GM13977 (cell line): ENCODE results near the gene MIER2.
"Not testable (repeated sequence)": the region's sequence is repeated elsewhere in the genome, so short reads cannot be mapped to it uniquely, and the experiment has no call there.

Experiments
- DNase-seq: peaks from one replicate; pipeline ENCODE4 v3.0.0; 2012; ENCODE audit warnings: low spot score
- CTCF ChIP-seq: IDR thresholded peaks from 2 replicates; pipeline ENCODE4 v1.5.1; 2012; ENCODE audit warnings: mild to moderate bottlenecking, control low read depth; ENCODE audit not compliant: insufficient read depth; ENCODE audit errors: extremely low read depth, missing control alignments
- in situ Hi-C: fragments of 300-500 bp; cut with MboI; formaldehyde crosslinking; loops from one replicate; pipeline ENCODE4 v1.12.0; 2022; ENCODE audit warnings: low sequenced_read_pairs, low pct_unique_long_range_greater_than_20kb, mixed read lengths, inconsistent platforms; ENCODE audit not compliant: unreplicated experiment

MIER2 gene

GRCh38 chr19:279231-279630 lies 65.4 kb downstream of the MIER2 start:
- in situ Hi-C loops = no loop called here
- DNase-seq = no peak
- no peak for TF ChIP-seq CTCF

GRCh38 chr19:277581-278165 lies 66.9 kb downstream of the MIER2 start:
- TF ChIP-seq CTCF = no peak
- DNase-seq = peak; percentile 6
- in situ Hi-C loops = no loop called here

GRCh38 chr19:277131-277530 lies 67.5 kb downstream of the MIER2 start:
- in situ Hi-C loops = no loop called here
- DNase-seq = peak; percentile 2
- no peak for TF ChIP-seq CTCF

- peak; percentile 5 for DNase-seq
- TF ChIP-seq CTCF = no peak
- in situ Hi-C loops = no loop called here
These were observed 68.5 kb downstream of the MIER2 start for GRCh38 chr19:275958-276646.

- in situ Hi-C loops = no loop called here
- no peak for DNase-seq
- TF ChIP-seq CTCF = no peak
These were observed 69.6 kb downstream of the MIER2 start for GRCh38 chr19:275000-275399.

GRCh38 chr19:273393-273792 lies 71.2 kb downstream of the MIER2 start:
- in situ Hi-C loops = no loop called here
- TF ChIP-seq CTCF = no peak
- DNase-seq = peak; percentile 0

GRCh38 chr19:271856-272255 lies 72.7 kb downstream of the MIER2 start:
- TF ChIP-seq CTCF = no peak
- in situ Hi-C loops = no loop called here
- no peak for DNase-seq

- peak; percentile 1 for DNase-seq
- in situ Hi-C loops = not testable (repeated sequence)
These were observed 73.8 kb downstream of the MIER2 start for GRCh38 chr19:270766-271318.
